T-helper 2 cell (primary cell): Measurements from ENCODE around the gene TEAD4.

Experiments used
- DNase-seq, 5 experiments: peaks; one replicate each; pipeline versions ENCODE4 v3.0.0 to v3.0.0-alpha.2; 2012 to 2022

Gene TEAD4

GRCh38 chr12:3003357-3003992 lies 44.3 kb downstream of the TEAD4 start:
- DNase-seq = no peak

GRCh38 chr12:3004655-3005565 lies 45.7 kb downstream of the TEAD4 start:
- DNase-seq = no peak

- no peak for DNase-seq
Observed at GRCh38 chr12:3005736-3006135, 46.5 kb downstream of the TEAD4 start.

- no peak for DNase-seq
Observed at GRCh38 chr12:3009780-3010179, 50.6 kb downstream of the TEAD4 start.

GRCh38 chr12:3010214-3010930 lies 51.2 kb downstream of the TEAD4 start:
- no peak for DNase-seq

GRCh38 chr12:3012786-3013185 lies 53.6 kb downstream of the TEAD4 start:
- no peak for DNase-seq

- no peak for DNase-seq
Observed at GRCh38 chr12:3014641-3015040, 55.4 kb downstream of the TEAD4 start.

- DNase-seq = no peak
Observed at GRCh38 chr12:3015356-3015755, 56.2 kb downstream of the TEAD4 start.

- no peak for DNase-seq
Observed at GRCh38 chr12:3016191-3016590, 57.0 kb downstream of the TEAD4 start.

GRCh38 chr12:3017281-3017680 lies 58.1 kb downstream of the TEAD4 start:
- DNase-seq = no peak

- DNase-seq = no peak
Observed at GRCh38 chr12:3018284-3019004, 59.2 kb downstream of the TEAD4 start.

GRCh38 chr12:3019005-3019680 lies 59.9 kb downstream of the TEAD4 start:
- DNase-seq = no peak

GRCh38 chr12:3020399-3020798 lies 61.2 kb downstream of the TEAD4 start:
- no peak for DNase-seq

- DNase-seq = no peak
Observed at GRCh38 chr12:3020850-3021435, 61.7 kb downstream of the TEAD4 start.

- DNase-seq = no peak
Observed at GRCh38 chr12:3022411-3022810, 63.2 kb downstream of the TEAD4 start.

GRCh38 chr12:3022961-3023360 lies 63.8 kb downstream of the TEAD4 start:
- no peak for DNase-seq

- no peak for DNase-seq
Observed at GRCh38 chr12:3028108-3028507, 68.9 kb downstream of the TEAD4 start.

- DNase-seq = no peak
Observed at GRCh38 chr12:3030821-3031429, 71.7 kb downstream of the TEAD4 start.

- no peak for DNase-seq
Observed at GRCh38 chr12:3032161-3032560, 73.0 kb downstream of the TEAD4 start.

- DNase-seq = no peak
Observed at GRCh38 chr12:3032770-3033538, 73.8 kb downstream of the TEAD4 start.

- no peak for DNase-seq
Observed at GRCh38 chr12:3033539-3033867, 74.3 kb downstream of the TEAD4 start.
